K562 (cell line): ENCODE measurements around the gene TBC1D2. TPM values are rescaled to one million over a fixed set of nuclear protein-coding genes. Genes with fewer than 3 reads are reported as not detected.

ENCODE experiments used
- ATAC-seq: fragments of 200-7000 bp; cut with Tn5 transposase; 3 replicates; pipeline ENCODE4 v1.9.1; 2020; ENCODE audit warnings: moderate library complexity
- BruUV-seq: library from RNA; stranded (reverse); fragments of 400-500 nt; replicated peaks from 2 replicates; lab custom pipeline; 2021; lab: Mats Ljungman, UMichigan
- CTCF ChIA-PET: fragments of 300-600 bp; formaldehyde crosslinking; extraction: SDS; loops from one replicate; lab custom pipeline; 2021; ENCODE audit warnings: low intra/inter-chr PET ratio; lab: Yijun Ruan, JAX
- POLR2A ChIA-PET: fragments of 300-600, 350-650 bp; sonication (Branson Sonifier 250); formaldehyde crosslinking; extraction: SDS; loops from one replicate; lab custom pipeline; 2021; ENCODE audit warnings: antibody characterized with exemption, inconsistent platforms; lab: Yijun Ruan, JAX
- DNase-seq, 4 experiments: peaks; one replicate each; pipeline versions ENCODE4 v3.0.0 to v3.0.0-alpha.2; 2011 to 2018; ENCODE audit warnings: low spot score in 3 of 4, mixed read lengths in 3 of 4; ENCODE audit errors: extremely low read depth in 1 of 4
- FAIRE-seq: peaks from 2 replicates; lab custom pipeline; 2011; peaks lifted over from hg19 to GRCh38; lab: Jason Lieb, UNC
- H2AFZ ChIP-seq: 2 replicates; pipeline ENCODE4 v1.6.0; 2011; ENCODE audit warnings: low read depth, low read length, control low read depth, inconsistent platforms
- H3K27ac ChIP-seq: fragments of 200-600 bp; 3 replicates; pipeline ENCODE4 v1.8.0; 2011; ENCODE audit warnings: low read depth, mild to moderate bottlenecking, control low read depth, inconsistent platforms, low read length, moderate library complexity, mixed read lengths; ENCODE audit errors: extremely low read depth
- H3K27me3 ChIP-seq, 2 experiments: fragments of 300-600 bp in 1 of 2; 2 replicates in 1 of 2; 3 replicates in 1 of 2; pipeline versions ENCODE4 v1.6.0 to v1.8.0; 2011; ENCODE audit warnings: inconsistent platforms in 2 of 2, low read length in 2 of 2, mild to moderate bottlenecking in 1 of 2, mixed read lengths in 1 of 2, moderate library complexity in 1 of 2; ENCODE audit not compliant: control insufficient read depth in 2 of 2, insufficient read depth in 2 of 2
- H3K36me3 ChIP-seq: fragments of 300-600 bp; 3 replicates; pipeline ENCODE4 v1.8.0; 2011; ENCODE audit warnings: mild to moderate bottlenecking, low read length, inconsistent platforms; ENCODE audit not compliant: control insufficient read depth, insufficient read depth
- H3K4me1 ChIP-seq, 2 experiments: fragments of 200-600 bp in 1 of 2; replicated peaks in 1 of 2; 2 replicates in 1 of 2; 3 replicates in 1 of 2; pipeline versions ENCODE4 v1.5.1 to v1.8.0; 2011; ENCODE audit warnings: inconsistent platforms in 2 of 2, low read length in 2 of 2, mild to moderate bottlenecking in 1 of 2, mixed read lengths in 1 of 2, moderate library complexity in 1 of 2; ENCODE audit not compliant: control insufficient read depth in 2 of 2, insufficient read depth in 2 of 2
- H3K4me2 ChIP-seq: 2 replicates; pipeline ENCODE4 v1.6.1; 2011; ENCODE audit warnings: low read length, control low read depth, inconsistent platforms, mixed read lengths; ENCODE audit not compliant: insufficient read depth
- H3K4me3 ChIP-seq: fragments of 200-600 bp; sonication (generic), shearing (Covaris generic); 2 replicates; pipeline ENCODE4 v1.5.1; 2016; ENCODE audit warnings: control low read depth, inconsistent platforms
- H3K79me2 ChIP-seq: fragments of 200-600 bp; 3 replicates; pipeline ENCODE4 v1.8.0; 2011; ENCODE audit warnings: low read length, inconsistent platforms; ENCODE audit not compliant: control insufficient read depth, insufficient read depth
- H3K9ac ChIP-seq, 2 experiments: 2 replicates each; pipeline versions ENCODE4 v1.6.0 to v1.6.1; 2011; ENCODE audit warnings: low read depth in 2 of 2, low read length in 2 of 2, control low read depth in 1 of 2, inconsistent platforms in 1 of 2, mild to moderate bottlenecking in 1 of 2, mixed read lengths in 1 of 2; ENCODE audit not compliant: insufficient read depth in 1 of 2
- H3K9me1 ChIP-seq: one replicate; pipeline ENCODE4 v1.6.0; 2011; ENCODE audit warnings: inconsistent platforms, mild to moderate bottlenecking, low read length, moderate library complexity; ENCODE audit not compliant: control insufficient read depth, insufficient read depth
- H3K9me3 ChIP-seq: replicated peaks from 2 replicates; pipeline ENCODE4 v1.5.1; 2011; ENCODE audit warnings: low read depth, low read length, inconsistent platforms; ENCODE audit not compliant: control insufficient read depth, insufficient read depth
- H4K20me1 ChIP-seq: replicated peaks from 2 replicates; pipeline ENCODE4 v1.6.1; 2011; ENCODE audit warnings: low read length, inconsistent platforms, mixed read lengths; ENCODE audit not compliant: control insufficient read depth, insufficient read depth
- CBFA2T3 ChIP-seq: fragments of 450-650 bp; IDR thresholded peaks from 2 replicates; pipeline ENCODE4 v1.6.1; 2017
- COPS2 ChIP-seq: fragments of 450-650 bp; conservative IDR thresholded peaks from 2 replicates; pipeline ENCODE4 v1.6.1; 2016; ENCODE audit warnings: mild to moderate bottlenecking, moderate library complexity
- ELF4 ChIP-seq: fragments of 450-650 bp; formaldehyde crosslinking; IDR thresholded peaks from 2 replicates; pipeline ENCODE4 v1.4.0; 2022; ENCODE audit warnings: missing genetic modification characterization
- ESRRA ChIP-seq: fragments of 450-650 bp; IDR thresholded peaks from 2 replicates; pipeline ENCODE4 v1.6.1; 2014; ENCODE audit warnings: low read depth, mild to moderate bottlenecking, moderate library complexity, borderline replicate concordance
- GATAD2B ChIP-seq: fragments of 450-650 bp; IDR thresholded peaks from 2 replicates; pipeline ENCODE4 v1.6.1; 2017; ENCODE audit warnings: mild to moderate bottlenecking, borderline replicate concordance
- GTF2E2 ChIP-seq: fragments of 200-800 bp; sonication (Bioruptor generic); IDR thresholded peaks from 2 replicates; pipeline ENCODE4 v1.6.1; 2016; ENCODE audit warnings: missing genetic modification characterization, missing compliant biosample characterization
- POLR2H ChIP-seq: IDR thresholded peaks from 2 replicates; pipeline ENCODE4 v1.6.1; 2016; ENCODE audit warnings: missing genetic modification characterization, low read depth, mild to moderate bottlenecking, control low read depth, missing compliant biosample characterization, moderate library complexity
- RHOXF2B ChIP-seq: fragments of 250-450 bp; sonication (Bioruptor Pico); conservative IDR thresholded peaks from 2 replicates; pipeline ENCODE4 v1.5.1; 2021
- THRAP3 ChIP-seq: fragments of 450-650 bp; IDR thresholded peaks from 2 replicates; pipeline ENCODE4 v1.6.1; 2016; ENCODE audit warnings: mild to moderate bottlenecking, inconsistent platforms, borderline replicate concordance
- ZNF23 ChIP-seq: fragments of 250-450 bp; sonication (Bioruptor Pico); IDR thresholded peaks from 2 replicates; pipeline ENCODE4 v1.4.0; 2020; ENCODE audit warnings: mild to moderate bottlenecking
- WGBS: fragments of 100-300 bp; shearing (Covaris generic); methylation state at CpG from one replicate; pipeline ENCODE4 v1.1.6; 2016; ENCODE audit warnings: low coverage, mixed read lengths; ENCODE audit not compliant: insufficient coverage; ENCODE audit errors: missing lambda C conversion rate; 5-methylcytosine and 5-hydroxymethylcytosine counted together
- in situ Hi-C: fragments of 300-500 bp; cut with MboI; formaldehyde crosslinking; loops from 4 replicates; pipeline ENCODE4 v1.15.0; 2018; ENCODE audit warnings: inconsistent platforms, mixed read lengths
- intact Hi-C: fragments of 100-400 bp; cut with micrococcal nuclease; formaldehyde crosslinking; loops from 2 replicates; pipeline ENCODE4 v1.14.2; 2022
- polyA plus RNA-seq, 8 experiments: library from polyadenylated mRNA; depleted of rRNA in 4 of 8; stranded (reverse) in 5 of 8; unstranded in 3 of 8; fragments of >200 nt; fragmentation: Nextera tagmentation in 2 of 8; fragmentation: Illumina TruSeq in 1 of 8; extraction: Ambion mirVana in 2 of 8; extraction: Trizol in 1 of 8; gene quantifications; 2 replicates each; pipeline versions ENCODE4 v1.2.1 to v1.2.3, GENCODE V29; 2011 to 2014; ENCODE audit warnings: inconsistent platforms in 1 of 8, missing spikeins in 1 of 8
- total RNA-seq, 7 experiments: library from RNA; depleted of rRNA in 6 of 7; stranded (reverse); fragments of >200 nt in 6 of 7; fragmentation: Illumina TruSeq in 2 of 7; extraction: Trizol in 2 of 7; gene quantifications; 2 replicates each; pipeline versions ENCODE4 v1.2.1 to v1.2.3, GENCODE V29; 2011 to 2021; ENCODE audit warnings: low replicate concordance in 1 of 7
- TF ChIP-seq, protein P1 (sequence below): fragments of 450-650 bp; IDR thresholded peaks from 2 replicates; pipeline ENCODE4 v1.6.1; 2014; ENCODE audit warnings: low read depth, mild to moderate bottlenecking, moderate library complexity, borderline replicate concordance
- TF ChIP-seq, protein P2 (sequence below): sonication (generic); formaldehyde crosslinking; IDR thresholded peaks from 2 replicates; pipeline ENCODE4 v1.8.0; 2022; ENCODE audit warnings: missing genetic modification reagents, mild to moderate bottlenecking, borderline replicate concordance
- TF ChIP-seq, protein P3 (sequence below), 2 experiments: fragments of 450-650 bp; IDR thresholded peaks; 2 replicates each; pipeline ENCODE4 v1.6.1; 2018; ENCODE audit warnings: mild to moderate bottlenecking in 2 of 2, low read depth in 1 of 2; ENCODE audit not compliant: partially characterized antibody in 2 of 2

TBC1D2 gene
- total and polyA plus RNA-seq, 9 of the 15 experiments (the other 6 are each of a cell fraction or from before 2014, with no cell fraction given) = 0.10 to 7.0 (median 2.5) TPM

DNA sequence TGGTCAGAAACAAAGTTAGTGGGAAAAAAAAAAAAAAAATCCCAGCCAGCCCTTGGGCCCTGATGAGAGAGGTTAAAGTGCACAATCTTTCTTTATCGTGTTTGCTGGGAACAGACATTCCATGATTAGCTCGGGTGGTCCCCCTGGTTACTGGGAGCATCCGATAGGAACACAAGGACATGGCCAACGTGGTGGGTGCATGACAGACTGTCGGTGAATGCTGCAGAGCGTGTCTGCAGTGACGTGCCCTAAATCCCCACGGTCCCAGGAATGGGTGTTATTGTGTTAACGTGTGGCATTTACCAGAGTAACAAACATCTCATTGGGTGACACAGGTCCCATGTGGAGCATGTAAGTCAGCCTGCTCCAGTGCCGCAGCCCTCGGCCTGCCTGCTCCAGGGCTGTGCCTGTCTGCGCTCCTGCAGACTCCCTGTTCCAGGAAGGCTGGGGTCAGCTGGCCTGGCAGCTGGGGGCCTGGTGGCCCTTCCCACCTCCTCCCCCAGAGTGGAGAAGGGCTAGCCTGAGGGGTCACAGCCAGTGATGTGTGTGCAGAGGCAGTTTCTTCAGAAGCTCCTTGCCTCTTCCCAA is 34.3 kb upstream of the TBC1D2 start (continued):
- TF ChIP-seq GATAD2B = no peak

DNA sequence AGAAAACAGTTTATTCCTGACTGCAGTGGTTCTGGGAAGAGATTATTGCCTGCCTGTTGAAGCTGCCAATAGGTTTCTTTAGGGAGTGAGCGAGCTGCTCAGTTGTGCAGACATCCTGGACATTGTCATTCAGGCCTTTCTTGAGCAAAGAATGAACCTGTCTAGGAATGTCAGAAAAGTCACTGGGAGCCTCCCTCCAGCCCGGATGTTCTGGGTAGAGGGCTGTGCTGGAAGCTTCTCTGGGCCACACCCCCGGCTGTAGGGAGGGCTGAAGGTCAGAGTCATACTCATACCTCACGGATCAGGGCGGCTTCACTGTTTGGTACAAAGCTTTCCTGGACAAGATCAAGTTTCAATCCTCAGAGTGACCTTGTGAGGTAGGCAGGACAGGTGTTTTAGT is 33.4 kb upstream of the TBC1D2 start:
- Histone ChIP-seq H3K4me1 (peaks cover 9 to 15% of the 10 kb centered on the region in 2 experiments), H3K36me3 (no peaks in the 10 kb centered on the region), H3K9me3 (no peaks in the 10 kb centered on the region), H2AFZ (peak overlapping the region; percentile 81), H3K9me1 (no peaks in the 10 kb centered on the region), H3K27ac (no peak overlapping the region), H3K4me2 (no peak overlapping the region; the same call in 1 of the 2 replicates), H3K9ac (no peak overlapping the region), H3K79me2 (no peaks in the 10 kb centered on the region), H3K4me3 (no peak overlapping the region), H3K27me3 (no peaks in the 10 kb centered on the region), H4K20me1 (no peaks in the 10 kb centered on the region)
- DNase-seq = peak; percentile 29 to 52 (median 40)
- intact Hi-C loops = no loop called here
- BruUV-seq = no TSS peak
- 35% methylated on average over 5 of the region's 5 CpGs for WGBS
- ATAC-seq = peak; percentile 83
- POLR2A ChIA-PET = interaction anchor here (0.6 to 1.5 kb wide), 4 partner anchors 18 to 786 kb away, joined by 3 to 4 read pairs (median 3); no protein-coding TSS in a partner anchor
- CTCF ChIA-PET = no interaction called here
- in situ Hi-C loops = no loop called here
- peak; percentile 77 for FAIRE-seq
- TF ChIP-seq ESRRA (peak; percentile 38; the same call in 1 of the 2 replicates), ELF4 (no peak), POLR2H (tag) (no peak), RHOXF2B (CRISPR knock-in tag) (no peak), GTF2E2 (tag) (no peak), ZNF23 (CRISPR knock-in tag) (no peak), CBFA2T3 (no peak), THRAP3 (no peak), COPS2 (no peak)
- TF ChIP-seq, protein P1, sequence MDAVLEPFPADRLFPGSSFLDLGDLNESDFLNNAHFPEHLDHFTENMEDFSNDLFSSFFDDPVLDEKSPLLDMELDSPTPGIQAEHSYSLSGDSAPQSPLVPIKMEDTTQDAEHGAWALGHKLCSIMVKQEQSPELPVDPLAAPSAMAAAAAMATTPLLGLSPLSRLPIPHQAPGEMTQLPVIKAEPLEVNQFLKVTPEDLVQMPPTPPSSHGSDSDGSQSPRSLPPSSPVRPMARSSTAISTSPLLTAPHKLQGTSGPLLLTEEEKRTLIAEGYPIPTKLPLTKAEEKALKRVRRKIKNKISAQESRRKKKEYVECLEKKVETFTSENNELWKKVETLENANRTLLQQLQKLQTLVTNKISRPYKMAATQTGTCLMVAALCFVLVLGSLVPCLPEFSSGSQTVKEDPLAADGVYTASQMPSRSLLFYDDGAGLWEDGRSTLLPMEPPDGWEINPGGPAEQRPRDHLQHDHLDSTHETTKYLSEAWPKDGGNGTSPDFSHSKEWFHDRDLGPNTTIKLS = no peak
- TF ChIP-seq, protein P2, sequence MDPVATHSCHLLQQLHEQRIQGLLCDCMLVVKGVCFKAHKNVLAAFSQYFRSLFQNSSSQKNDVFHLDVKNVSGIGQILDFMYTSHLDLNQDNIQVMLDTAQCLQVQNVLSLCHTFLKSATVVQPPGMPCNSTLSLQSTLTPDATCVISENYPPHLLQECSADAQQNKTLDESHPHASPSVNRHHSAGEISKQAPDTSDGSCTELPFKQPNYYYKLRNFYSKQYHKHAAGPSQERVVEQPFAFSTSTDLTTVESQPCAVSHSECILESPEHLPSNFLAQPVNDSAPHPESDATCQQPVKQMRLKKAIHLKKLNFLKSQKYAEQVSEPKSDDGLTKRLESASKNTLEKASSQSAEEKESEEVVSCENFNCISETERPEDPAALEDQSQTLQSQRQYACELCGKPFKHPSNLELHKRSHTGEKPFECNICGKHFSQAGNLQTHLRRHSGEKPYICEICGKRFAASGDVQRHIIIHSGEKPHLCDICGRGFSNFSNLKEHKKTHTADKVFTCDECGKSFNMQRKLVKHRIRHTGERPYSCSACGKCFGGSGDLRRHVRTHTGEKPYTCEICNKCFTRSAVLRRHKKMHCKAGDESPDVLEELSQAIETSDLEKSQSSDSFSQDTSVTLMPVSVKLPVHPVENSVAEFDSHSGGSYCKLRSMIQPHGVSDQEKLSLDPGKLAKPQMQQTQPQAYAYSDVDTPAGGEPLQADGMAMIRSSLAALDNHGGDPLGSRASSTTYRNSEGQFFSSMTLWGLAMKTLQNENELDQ (CRISPR knock-in tag) = no peak
- TF ChIP-seq, protein P3, sequence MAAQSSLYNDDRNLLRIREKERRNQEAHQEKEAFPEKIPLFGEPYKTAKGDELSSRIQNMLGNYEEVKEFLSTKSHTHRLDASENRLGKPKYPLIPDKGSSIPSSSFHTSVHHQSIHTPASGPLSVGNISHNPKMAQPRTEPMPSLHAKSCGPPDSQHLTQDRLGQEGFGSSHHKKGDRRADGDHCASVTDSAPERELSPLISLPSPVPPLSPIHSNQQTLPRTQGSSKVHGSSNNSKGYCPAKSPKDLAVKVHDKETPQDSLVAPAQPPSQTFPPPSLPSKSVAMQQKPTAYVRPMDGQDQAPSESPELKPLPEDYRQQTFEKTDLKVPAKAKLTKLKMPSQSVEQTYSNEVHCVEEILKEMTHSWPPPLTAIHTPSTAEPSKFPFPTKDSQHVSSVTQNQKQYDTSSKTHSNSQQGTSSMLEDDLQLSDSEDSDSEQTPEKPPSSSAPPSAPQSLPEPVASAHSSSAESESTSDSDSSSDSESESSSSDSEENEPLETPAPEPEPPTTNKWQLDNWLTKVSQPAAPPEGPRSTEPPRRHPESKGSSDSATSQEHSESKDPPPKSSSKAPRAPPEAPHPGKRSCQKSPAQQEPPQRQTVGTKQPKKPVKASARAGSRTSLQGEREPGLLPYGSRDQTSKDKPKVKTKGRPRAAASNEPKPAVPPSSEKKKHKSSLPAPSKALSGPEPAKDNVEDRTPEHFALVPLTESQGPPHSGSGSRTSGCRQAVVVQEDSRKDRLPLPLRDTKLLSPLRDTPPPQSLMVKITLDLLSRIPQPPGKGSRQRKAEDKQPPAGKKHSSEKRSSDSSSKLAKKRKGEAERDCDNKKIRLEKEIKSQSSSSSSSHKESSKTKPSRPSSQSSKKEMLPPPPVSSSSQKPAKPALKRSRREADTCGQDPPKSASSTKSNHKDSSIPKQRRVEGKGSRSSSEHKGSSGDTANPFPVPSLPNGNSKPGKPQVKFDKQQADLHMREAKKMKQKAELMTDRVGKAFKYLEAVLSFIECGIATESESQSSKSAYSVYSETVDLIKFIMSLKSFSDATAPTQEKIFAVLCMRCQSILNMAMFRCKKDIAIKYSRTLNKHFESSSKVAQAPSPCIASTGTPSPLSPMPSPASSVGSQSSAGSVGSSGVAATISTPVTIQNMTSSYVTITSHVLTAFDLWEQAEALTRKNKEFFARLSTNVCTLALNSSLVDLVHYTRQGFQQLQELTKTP (IDR thresholded peaks at IDR 0.05; ENCODE audit: low read depth in 1 of 2, partially characterized antibody in 2 of 2) = no peak
